ENCODE results near the gene GRK5.
A peak's percentile ranks its signal among the peaks of the same experiment; 100 is the strongest.
"Not testable (repeated sequence)": the region's sequence is repeated elsewhere in the genome, so short reads cannot be mapped to it uniquely, and the experiment has no call there.

Gene GRK5

GRCh38 chr10:119207366-119207666 lies at the start of gene GRK5:
Gene GRK5 (plus strand): TSS chr10:119207571. CDS start chr10:119207918, 347 bp downstream.
- peak; percentile 7 for DNase-seq

GRCh38 chr10:119159332-119159731 lies 48.0 kb upstream of the GRK5 start:
- DNase-seq, result no peak

GRCh38 chr10:119161680-119162451 lies 45.5 kb upstream of the GRK5 start:
- DNase-seq, result no peak

- DNase-seq, result no peak
Measured at GRCh38 chr10:119162452-119163092, 44.8 kb upstream of the GRK5 start.

- DNase-seq, result no peak
Measured at GRCh38 chr10:119165171-119166117, 41.9 kb upstream of the GRK5 start, which contains the start of gene SFXN4. Gene SFXN4 (minus strand): TSS chr10:119165714. CDS start chr10:119165647, 67 bp downstream.

- DNase-seq, result no peak
Measured at GRCh38 chr10:119166118-119166500, 41.3 kb upstream of the GRK5 start.

- no peak for DNase-seq
Measured at GRCh38 chr10:119166564-119166963, 40.8 kb upstream of the GRK5 start.

- no peak for DNase-seq
Measured at GRCh38 chr10:119167041-119167440, 40.3 kb upstream of the GRK5 start.

GRCh38 chr10:119174109-119174508 lies 33.3 kb upstream of the GRK5 start:
- no peak for DNase-seq

GRCh38 chr10:119176166-119176565 lies 31.2 kb upstream of the GRK5 start:
- no peak for DNase-seq

- no peak for DNase-seq
Measured at GRCh38 chr10:119177708-119178371, 29.5 kb upstream of the GRK5 start.

- peak; percentile 38 for DNase-seq
Measured at GRCh38 chr10:119178372-119179119, 28.8 kb upstream of the GRK5 start, which contains the start of gene PRDX3. Gene PRDX3 (minus strand): TSS chr10:119178812. CDS start chr10:119178790, 22 bp downstream.

- not testable (repeated sequence) for DNase-seq
Measured at GRCh38 chr10:119180850-119181400, 26.4 kb upstream of the GRK5 start.

- no peak for DNase-seq
Measured at GRCh38 chr10:119183664-119184412, 23.5 kb upstream of the GRK5 start.

- no peak for DNase-seq
Measured at GRCh38 chr10:119189811-119190282, 17.5 kb upstream of the GRK5 start.

- no peak for DNase-seq
Measured at GRCh38 chr10:119190353-119190752, 17.0 kb upstream of the GRK5 start.

- DNase-seq, result no peak
Measured at GRCh38 chr10:119190954-119191785, 16.2 kb upstream of the GRK5 start.

GRCh38 chr10:119191881-119192280 lies 15.5 kb upstream of the GRK5 start:
- DNase-seq, result no peak

GRCh38 chr10:119197921-119198320 lies 9.4 kb upstream of the GRK5 start:
- no peak for DNase-seq

GRCh38 chr10:119198438-119198837 lies 8.9 kb upstream of the GRK5 start:
- no peak for DNase-seq
